HEK293 (cell line): ENCODE results near the gene TEAD1.

Experiments used
- CTCF ChIA-PET: fragments of 350-600 bp; formaldehyde crosslinking; extraction: SDS; loops from one replicate; lab custom pipeline; 2021; ENCODE audit warnings: antibody characterized with exemption; lab: Yijun Ruan, JAX
- POLR2A ChIA-PET: fragments of 300-600 bp; formaldehyde crosslinking; extraction: SDS; loops from one replicate; lab custom pipeline; 2020; ENCODE audit warnings: antibody characterized with exemption, inconsistent platforms; lab: Yijun Ruan, JAX
- H3K27ac ChIP-seq: fragments of 200-500 bp; sonication (Bioruptor generic); 2 replicates; pipeline ENCODE4 v1.5.1; 2014; ENCODE audit warnings: low read depth, low read length, control low read depth, inconsistent platforms; ENCODE audit errors: extremely low read depth
- H3K36me3 ChIP-seq, 2 experiments: fragments of 200-500 bp in 1 of 2; sonication (Bioruptor generic) in 1 of 2; 1 replicate in 1 of 2; 2 replicates in 1 of 2; pipeline ENCODE4 v1.5.1; 2014 to 2017; ENCODE audit warnings: inconsistent platforms in 2 of 2, low read length in 2 of 2; ENCODE audit not compliant: control insufficient read depth in 2 of 2, insufficient read depth in 1 of 2
- H3K4me1 ChIP-seq: fragments of 200-500 bp; sonication (Bioruptor generic); 2 replicates; pipeline ENCODE4 v1.5.1; 2014; ENCODE audit warnings: mild to moderate bottlenecking, low read length, inconsistent platforms; ENCODE audit not compliant: control insufficient read depth, insufficient read depth
- H3K4me3 ChIP-seq: 2 replicates; pipeline ENCODE4 v1.5.1; 2011; ENCODE audit warnings: low read depth, mild to moderate bottlenecking, control low read depth, low read length, moderate library complexity
- H3K9me3 ChIP-seq: fragments of 200-500 bp; sonication (Bioruptor generic); 2 replicates; pipeline ENCODE4 v1.5.1; 2014; ENCODE audit warnings: low read depth, low read length, inconsistent platforms; ENCODE audit not compliant: control insufficient read depth, insufficient read depth
- EGR2 ChIP-seq: fragments of 450-650 bp; formaldehyde crosslinking; IDR thresholded peaks from 2 replicates; pipeline ENCODE4 v1.5.1; 2016; ENCODE audit warnings: low read depth, missing biosample characterization, missing genetic modification characterization
- OVOL3 ChIP-seq: fragments of 450-650 bp; formaldehyde crosslinking; IDR thresholded peaks from 2 replicates; pipeline ENCODE4 v1.5.1; 2016; ENCODE audit warnings: missing biosample characterization, missing genetic modification characterization
- PRDM1 ChIP-seq: fragments of 450-650 bp; formaldehyde crosslinking; IDR thresholded peaks from 2 replicates; pipeline ENCODE4; 2016; ENCODE audit warnings: missing biosample characterization, missing genetic modification characterization
- PRDM6 ChIP-seq: fragments of 450-650 bp; formaldehyde crosslinking; IDR thresholded peaks from 2 replicates; pipeline ENCODE4 v1.5.1; 2017; ENCODE audit warnings: missing biosample characterization, missing genetic modification characterization
- SCRT2 ChIP-seq: fragments of 450-650 bp; formaldehyde crosslinking; IDR thresholded peaks from 2 replicates; pipeline ENCODE4 v1.5.1; 2016; ENCODE audit warnings: missing biosample characterization, missing genetic modification characterization
- ZBTB48 ChIP-seq: fragments of 450-650 bp; formaldehyde crosslinking; IDR thresholded peaks from 2 replicates; pipeline ENCODE4 v1.5.1; 2016; ENCODE audit warnings: missing biosample characterization, missing genetic modification characterization
- ZFHX2 ChIP-seq: fragments of 450-650 bp; formaldehyde crosslinking; conservative IDR thresholded peaks from 2 replicates; pipeline ENCODE4 v1.5.1; 2016; ENCODE audit warnings: missing biosample characterization, missing genetic modification characterization
- ZNF26 ChIP-seq: fragments of 450-650 bp; formaldehyde crosslinking; IDR thresholded peaks from 2 replicates; pipeline ENCODE4 v1.5.1; 2016; ENCODE audit warnings: missing biosample characterization, missing genetic modification characterization
- ZNF426 ChIP-seq: fragments of 450-650 bp; formaldehyde crosslinking; IDR thresholded peaks from 2 replicates; pipeline ENCODE4 v1.5.1; 2017; ENCODE audit warnings: missing biosample characterization, missing genetic modification characterization, mild to moderate bottlenecking, inconsistent platforms, moderate library complexity
- ZNF449 ChIP-seq: fragments of 450-650 bp; formaldehyde crosslinking; IDR thresholded peaks from 2 replicates; pipeline ENCODE4 v1.5.1; 2017; ENCODE audit warnings: missing biosample characterization, mild to moderate bottlenecking, missing genetic modification characterization, moderate library complexity
- ZNF558 ChIP-seq: fragments of 450-650 bp; formaldehyde crosslinking; IDR thresholded peaks from 2 replicates; pipeline ENCODE4 v1.5.1; 2016; ENCODE audit warnings: missing biosample characterization, missing genetic modification characterization
- ZNF561 ChIP-seq: fragments of 450-650 bp; IDR thresholded peaks from 2 replicates; pipeline ENCODE4 v1.5.1; 2018; ENCODE audit warnings: missing biosample characterization, missing genetic modification characterization, borderline replicate concordance
- ZNF585B ChIP-seq: fragments of 450-650 bp; formaldehyde crosslinking; IDR thresholded peaks from 2 replicates; pipeline ENCODE4 v1.5.1; 2016; ENCODE audit warnings: missing biosample characterization, missing genetic modification characterization
- ZNF600 ChIP-seq: fragments of 450-650 bp; formaldehyde crosslinking; IDR thresholded peaks from 2 replicates; pipeline ENCODE4 v1.5.1; 2016; ENCODE audit warnings: missing biosample characterization, missing genetic modification characterization
- ZNF610 ChIP-seq: fragments of 450-650 bp; formaldehyde crosslinking; IDR thresholded peaks from 2 replicates; pipeline ENCODE4 v1.5.1; 2016; ENCODE audit warnings: missing biosample characterization, missing genetic modification characterization, borderline replicate concordance
- ZNF629 ChIP-seq: fragments of 450-650 bp; formaldehyde crosslinking; IDR thresholded peaks from 2 replicates; pipeline ENCODE4 v1.5.1; 2017; ENCODE audit warnings: missing biosample characterization, missing genetic modification characterization
- ZNF707 ChIP-seq: fragments of 450-650 bp; formaldehyde crosslinking; IDR thresholded peaks from 2 replicates; pipeline ENCODE4 v1.5.1; 2016; ENCODE audit warnings: missing biosample characterization, missing genetic modification characterization
- ZNF768 ChIP-seq: fragments of 450-650 bp; formaldehyde crosslinking; IDR thresholded peaks from 2 replicates; pipeline ENCODE4 v1.5.1; 2018; ENCODE audit warnings: missing biosample characterization, mild to moderate bottlenecking, missing genetic modification characterization

The TEAD1 gene

GRCh38 chr11:12686246-12687060, 12.2 kb downstream of the TEAD1 start:
- H3K36me3 ChIP-seq = no peaks in the 10 kb centered on the region
- H3K4me1 ChIP-seq = no peaks in the 10 kb centered on the region
- ChIA-PET CTCF (interaction anchor here (0.5 to 0.7 kb wide), 3 partner anchors 36 to 681 kb away, joined by 3 read pairs; no protein-coding TSS in a partner anchor), POLR2A (no interaction called here)
- no peak overlapping the region for H3K4me3 ChIP-seq
- H3K9me3 ChIP-seq = no peaks in the 10 kb centered on the region
- H3K27ac ChIP-seq = no peak overlapping the region
- TF ChIP-seq ZBTB48 (tag by site-specific recombination) (no peak), ZNF585B (no peak), ZNF561 (tag by site-specific recombination) (no peak), ZNF26 (tag by site-specific recombination) (peak; percentile 59; the same call in 1 of the 2 replicates), ZNF558 (tag by site-specific recombination) (no peak), OVOL3 (tag by site-specific recombination) (no peak)
- TF ChIP-seq, all 188 proteins: peak for 1

GRCh38 chr11:12687216-12687623, 13.0 kb downstream of the TEAD1 start:
- Histone ChIP-seq H3K27ac (no peak overlapping the region), H3K4me3 (no peak overlapping the region), H3K4me1 (no peaks in the 10 kb centered on the region; the same call in 1 of the 2 replicates)
- TF ChIP-seq ZNF768 (tag by site-specific recombination) (peak; percentile 49; the same call in 1 of the 2 replicates), PRDM1 (tag by site-specific recombination) (no peak), ZNF426 (tag by site-specific recombination) (no peak), ZNF707 (no peak), PRDM6 (tag by site-specific recombination) (no peak), SCRT2 (tag by site-specific recombination) (no peak)
- TF ChIP-seq, all 188 proteins: peak for 1
- Histone ChIP-seq H3K36me3 (no peaks in the 10 kb centered on the region), H3K9me3 (no peaks in the 10 kb centered on the region)
- CTCF ChIA-PET = interaction anchor here (0.5 kb wide), 1 partner anchor 681 kb away, joined by 3 read pairs; no protein-coding TSS in a partner anchor
- POLR2A ChIA-PET = no interaction called here

- H3K9me3 ChIP-seq = no peaks in the 10 kb centered on the region
- TF ChIP-seq ZFHX2 (tag by site-specific recombination) (peak; percentile 44), ZNF629 (tag by site-specific recombination) (no peak), EGR2 (tag by site-specific recombination) (peak; percentile 29; the same call in 1 of the 2 replicates), ZNF449 (tag by site-specific recombination) (no peak), ZNF610 (tag by site-specific recombination) (no peak), ZNF600 (tag by site-specific recombination) (0 out of 2 replicates have a peak, but pooled peaks have one; percentile 30)
- H3K36me3 ChIP-seq = no peaks in the 10 kb centered on the region
- no peak overlapping the region for H3K4me3 ChIP-seq
- POLR2A ChIA-PET = no interaction called here
- H3K4me1 ChIP-seq = peaks cover under 1% of the 10 kb centered on the region; the same call in 1 of the 2 replicates
- no peak overlapping the region for H3K27ac ChIP-seq
- CTCF ChIA-PET = no interaction called here
Observed at GRCh38 chr11:12687740-12688139, 13.5 kb downstream of the TEAD1 start.
